DOHH2 (cell line): ENCODE measurements around the gene METTL26.

ENCODE experiments used
- CTCF ChIP-seq: fragments of 200-600 bp; sonication (generic); IDR thresholded peaks from one replicate; pipeline ENCODE4 v1.5.1; 2014; ENCODE audit warnings: antibody characterized with exemption, mild to moderate bottlenecking, low read depth, low read length; ENCODE audit not compliant: poor library complexity, severe bottlenecking
- EZH2phosphoT487 ChIP-seq: fragments of 200-600 bp; sonication (generic); IDR thresholded peaks from 2 replicates; pipeline ENCODE4 v1.6.1; 2017; ENCODE audit warnings: borderline replicate concordance, mild to moderate bottlenecking, antibody characterized with exemption, low read length, moderate library complexity, mixed read lengths

GRCh38 chr16:667780-668518, 31.8 kb upstream of the METTL26 start, which contains the start of gene RHOT2:
- TF ChIP-seq CTCF (peak; percentile 89), EZH2phosphoT487 (no peak)
